Fibroblast of mammary gland (primary cell): ENCODE data around the gene KCNMA1.

Source experiments
- DNase-seq: peaks from one replicate; pipeline ENCODE4 v3.0.0-alpha.2; 2010; ENCODE audit warnings: low read depth
- H3K4me3 ChIP-seq: 2 replicates; pipeline ENCODE4 v1.5.1; 2011; ENCODE audit warnings: low read depth, mild to moderate bottlenecking, low read length, moderate library complexity; ENCODE audit not compliant: control insufficient read depth
- TF ChIP-seq, protein P1 (sequence below): conservative IDR thresholded peaks from 2 replicates; pipeline ENCODE4 v1.5.1; 2011; ENCODE audit warnings: low read depth, low read length, inconsistent platforms; ENCODE audit not compliant: control insufficient read depth, insufficient read depth

KCNMA1 gene

DNA sequence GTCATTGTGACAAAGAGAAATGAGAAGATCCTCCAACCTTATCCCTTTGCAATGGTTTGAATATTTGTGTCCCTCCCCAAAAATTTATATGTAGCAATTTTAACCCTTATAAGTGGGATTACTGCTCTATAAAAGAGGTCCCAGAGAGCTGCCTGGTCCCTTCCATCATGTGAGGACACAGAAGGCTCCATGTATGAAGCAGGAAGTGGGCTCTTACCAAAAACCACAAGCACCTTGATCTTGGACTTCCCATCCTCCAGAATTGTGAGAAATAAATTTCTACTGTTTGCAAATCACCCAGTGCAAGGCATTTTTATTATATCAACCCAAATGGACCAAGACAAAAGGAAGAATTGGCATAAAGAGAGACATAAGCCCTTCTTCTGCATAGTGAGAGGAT, 95.7 kb downstream of the KCNMA1 start:
- TF ChIP-seq, protein P1, sequence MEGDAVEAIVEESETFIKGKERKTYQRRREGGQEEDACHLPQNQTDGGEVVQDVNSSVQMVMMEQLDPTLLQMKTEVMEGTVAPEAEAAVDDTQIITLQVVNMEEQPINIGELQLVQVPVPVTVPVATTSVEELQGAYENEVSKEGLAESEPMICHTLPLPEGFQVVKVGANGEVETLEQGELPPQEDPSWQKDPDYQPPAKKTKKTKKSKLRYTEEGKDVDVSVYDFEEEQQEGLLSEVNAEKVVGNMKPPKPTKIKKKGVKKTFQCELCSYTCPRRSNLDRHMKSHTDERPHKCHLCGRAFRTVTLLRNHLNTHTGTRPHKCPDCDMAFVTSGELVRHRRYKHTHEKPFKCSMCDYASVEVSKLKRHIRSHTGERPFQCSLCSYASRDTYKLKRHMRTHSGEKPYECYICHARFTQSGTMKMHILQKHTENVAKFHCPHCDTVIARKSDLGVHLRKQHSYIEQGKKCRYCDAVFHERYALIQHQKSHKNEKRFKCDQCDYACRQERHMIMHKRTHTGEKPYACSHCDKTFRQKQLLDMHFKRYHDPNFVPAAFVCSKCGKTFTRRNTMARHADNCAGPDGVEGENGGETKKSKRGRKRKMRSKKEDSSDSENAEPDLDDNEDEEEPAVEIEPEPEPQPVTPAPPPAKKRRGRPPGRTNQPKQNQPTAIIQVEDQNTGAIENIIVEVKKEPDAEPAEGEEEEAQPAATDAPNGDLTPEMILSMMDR, result no peak
- H3K4me3 ChIP-seq, result no peak overlapping the region
- no peak for DNase-seq

DNA sequence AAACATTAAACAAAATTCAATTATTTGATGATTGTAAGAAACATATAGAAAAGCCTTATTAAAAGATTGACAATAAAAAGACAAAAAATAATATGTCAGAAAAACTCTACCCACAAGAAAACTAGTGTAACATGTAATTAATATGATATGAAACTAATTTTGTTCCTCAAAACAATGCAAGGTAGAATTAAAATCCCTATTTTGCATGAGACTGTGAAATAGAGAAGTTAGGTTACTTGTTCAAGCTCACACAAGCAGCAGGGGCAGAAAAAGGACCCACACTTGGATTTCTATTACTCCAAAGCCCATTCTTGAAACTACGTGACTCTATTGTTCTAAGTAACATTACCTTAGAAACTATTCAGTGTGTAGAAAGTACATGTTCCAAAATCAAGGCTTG, 96.4 kb downstream of the KCNMA1 start:
- H3K4me3 ChIP-seq, result no peak overlapping the region
- DNase-seq, result no peak
- TF ChIP-seq, protein P1, result no peak

DNA sequence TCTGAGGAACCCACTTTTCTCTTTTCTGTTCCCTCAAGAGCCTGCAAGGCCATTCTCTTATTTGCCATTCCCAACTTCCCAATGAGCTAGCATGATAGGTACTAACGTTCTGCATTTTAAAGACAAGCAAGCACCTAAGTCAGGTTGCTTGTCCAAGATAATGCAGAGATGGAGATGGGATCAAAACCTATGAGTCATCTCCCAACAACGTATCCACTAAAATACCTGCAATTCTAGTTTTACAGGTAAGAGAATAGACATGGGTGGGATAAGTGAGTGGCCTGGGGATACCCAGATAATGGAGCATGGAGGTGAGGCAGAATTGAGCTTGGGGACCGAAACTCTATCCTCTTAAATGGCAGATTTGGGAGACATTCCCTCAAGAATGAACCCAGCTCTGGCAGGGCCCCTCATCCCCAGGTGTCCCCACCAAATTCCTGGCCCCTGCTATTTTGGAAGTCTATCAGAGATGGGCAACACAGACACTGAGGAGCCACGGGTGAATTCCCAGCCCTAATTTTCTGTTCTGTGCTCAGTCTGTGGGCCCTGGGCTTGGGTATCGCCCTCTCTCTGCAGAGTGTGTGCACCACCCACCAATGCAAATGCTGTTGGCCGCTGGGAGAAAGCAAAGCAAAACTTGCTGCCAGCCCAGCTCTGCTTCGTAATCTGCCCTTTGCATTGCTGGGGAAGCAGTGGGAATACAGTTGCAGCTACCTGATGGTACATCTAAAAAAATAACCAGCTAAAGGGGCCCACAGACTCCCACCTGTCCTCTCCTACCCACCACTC, 98.3 kb downstream of the KCNMA1 start:
- TF ChIP-seq, protein P1, result no peak
- no peak overlapping the region for H3K4me3 ChIP-seq
- no peak for DNase-seq

DNA sequence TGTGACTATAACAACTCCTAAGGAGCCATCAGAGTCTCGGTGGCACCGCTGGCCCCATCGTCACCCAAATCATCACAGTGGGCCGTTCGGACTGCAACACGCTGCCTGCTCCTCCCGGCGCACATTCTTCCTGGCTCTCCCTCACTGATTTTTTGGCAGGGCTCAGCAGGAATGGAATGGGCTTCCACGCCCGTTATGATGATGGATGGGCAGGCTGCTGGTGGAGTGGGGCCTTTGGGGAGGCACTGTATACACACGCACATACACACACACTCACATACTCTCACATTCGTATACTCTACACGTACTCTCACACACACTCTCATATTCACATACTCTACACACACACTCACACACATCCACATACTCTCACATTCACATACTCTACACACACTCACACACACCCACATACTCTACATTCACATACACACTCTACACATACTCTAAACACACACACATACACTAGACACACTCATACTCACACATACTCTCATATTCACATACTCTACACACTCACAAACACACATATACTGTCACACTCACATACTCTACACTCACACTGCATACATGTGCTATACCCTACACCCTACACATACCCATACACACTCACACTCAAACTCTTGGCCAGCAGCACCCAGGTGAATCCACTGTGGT, 99.8 kb downstream of the KCNMA1 start:
- DNase-seq, result no peak
- TF ChIP-seq, protein P1, result no peak
- no peak overlapping the region for H3K4me3 ChIP-seq

DNA sequence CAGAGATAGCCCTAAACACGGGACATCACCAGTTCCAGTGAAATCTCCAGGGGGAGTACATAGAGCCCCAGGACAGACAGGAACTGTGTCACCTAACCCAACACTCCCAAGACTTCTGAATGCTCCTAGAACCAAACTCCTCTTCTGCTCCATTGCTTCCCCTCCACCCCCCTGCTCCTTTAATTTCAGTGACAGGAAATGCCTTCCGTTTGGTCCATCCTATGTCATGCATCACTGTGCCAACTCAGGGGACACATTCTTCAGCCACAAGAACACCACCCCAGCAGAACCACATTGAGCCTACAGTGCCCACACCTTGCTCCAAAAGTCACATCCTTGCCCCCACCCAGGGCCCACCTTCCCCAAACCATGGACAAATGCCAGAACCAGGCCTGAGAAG, 100.5 kb downstream of the KCNMA1 start:
- TF ChIP-seq, protein P1, result no peak
- H3K4me3 ChIP-seq, result no peak overlapping the region
- DNase-seq, result no peak

DNA sequence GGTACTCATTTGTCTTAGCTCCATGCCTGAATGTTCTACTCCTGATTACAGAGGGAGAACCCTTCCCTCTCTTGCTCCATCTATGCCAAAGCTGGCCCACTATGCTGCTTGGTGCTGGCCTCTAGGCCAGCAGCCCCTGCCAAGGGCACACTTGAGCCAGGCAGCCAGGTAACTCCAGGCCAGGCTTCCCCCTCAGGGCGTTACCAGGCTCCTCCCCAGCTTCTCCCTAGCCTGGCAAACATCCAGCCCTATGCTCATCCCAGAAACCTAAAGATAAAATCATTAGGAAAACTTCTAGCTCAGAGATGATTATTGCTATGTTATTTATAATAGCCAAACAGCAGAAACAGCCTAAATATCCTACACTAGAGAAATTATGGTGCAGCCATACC, 103.7 kb downstream of the KCNMA1 start:
- H3K4me3 ChIP-seq, result no peak overlapping the region
- TF ChIP-seq, protein P1, result no peak
- no peak for DNase-seq
